ENCODE data around the gene RPS2. TPM values are rescaled to one million over a fixed set of nuclear protein-coding genes. Genes with fewer than 3 reads are reported as not detected.
"Not testable (repeated sequence)": the region's sequence is repeated elsewhere in the genome, so short reads cannot be mapped to it uniquely, and the experiment has no call there.

Gene RPS2
- total and polyA plus RNA-seq, 4 experiments from 2014 or later: 2,828 to 6,826 (median 4,638) TPM

DNA sequence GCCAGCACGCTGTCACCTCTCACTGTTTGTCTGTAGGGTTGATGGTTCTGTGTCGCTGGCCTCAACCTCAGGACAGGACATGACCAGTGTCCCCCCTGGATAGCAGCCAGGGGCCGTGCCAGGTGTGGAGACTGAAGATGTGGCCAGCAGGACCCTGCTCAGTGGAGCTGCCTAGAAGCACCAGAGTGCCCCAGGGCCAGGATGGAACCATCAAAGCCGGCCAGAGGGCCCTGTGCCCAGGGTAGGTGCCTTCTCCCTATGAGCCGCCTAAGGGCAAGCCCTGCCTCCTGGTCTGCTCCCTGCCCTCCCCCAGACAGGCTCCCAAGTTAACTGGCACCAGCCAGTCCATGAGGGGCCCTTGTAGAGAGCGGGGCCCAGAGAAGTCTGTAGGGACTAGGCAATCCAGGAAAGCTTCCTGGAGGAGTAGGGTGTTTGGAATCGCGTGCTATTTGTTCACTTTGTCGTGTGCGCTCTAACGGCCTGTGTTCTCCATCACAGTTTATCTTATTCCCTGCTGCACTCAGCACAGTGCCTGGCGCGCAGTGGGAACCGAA is 5.8 kb downstream of the RPS2 start:
- peaks cover 23 to 48% (median 36%) of the 10 kb centered on the region in 4 donors for H3K4me1 Mint-ChIP-seq
- peaks cover 17% of the 10 kb centered on the region for H3K36me3 ChIP-seq (ENCODE audit: insufficient read depth, low read length)
- peaks cover 17 to 33% of the 10 kb centered on the region in 2 donors for H3K36me3 Mint-ChIP-seq
- H3K9me3 ChIP-seq (ENCODE audit: control insufficient read depth in 1 of 2, low read length in 2 of 2): no peaks in the 10 kb centered on the region
- H3K27me3 Mint-ChIP-seq: no peaks in the 10 kb centered on the region
- H3K4me1 ChIP-seq (ENCODE audit: insufficient read depth, low read length): peaks cover 44% of the 10 kb centered on the region
- intact Hi-C loops (cut with micrococcal nuclease): loop anchor here (1.0 to 2.0 kb wide), 6 partner anchors 13 to 195 kb away; partner anchors contain the start of genes GFER and MSRB1
- peak overlapping the region; percentile 69 to 94 (median 92) for H3K4me3 Mint-ChIP-seq
- CTCF ChIA-PET (ENCODE audit: partially characterized antibody): interaction anchor here (2.6 to 3.3 kb wide), 2 partner anchors 12 to 182 kb away, joined by 10 to 18 read pairs; partner anchors contain the start of gene TBL3
- peak in 1 of 5 donors; percentile 8 for DNase-seq
- peak overlapping the region; percentile 78 for H3K27ac ChIP-seq (ENCODE audit: low read depth, low read length)
- peak overlapping the region; percentile 69 to 89 for H3K4me3 ChIP-seq (ENCODE audit: low read length in 2 of 2)
- H3K9me3 Mint-ChIP-seq: peaks cover 0 to 3% (median 0%) of the 10 kb centered on the region in 8 donors
- peak overlapping the region in 4 of 7 donors; percentile 59 to 99 (median 78) for H3K27ac Mint-ChIP-seq
- POLR2A ChIA-PET (ENCODE audit: partially characterized antibody): interaction anchor here (1.7 to 8.8 kb wide), 4 partner anchors 12 to 32 kb away, joined by 9 to 99 read pairs (median 52); partner anchors contain the start of genes GFER, MSRB1, NOXO1 and SYNGR3
- H3K27me3 ChIP-seq (ENCODE audit: insufficient read depth, low read length): no peaks in the 10 kb centered on the region

- H3K27ac Mint-ChIP-seq; H3K9me3 ChIP-seq (ENCODE audit: control insufficient read depth in 1 of 2, low read length in 2 of 2); H3K9me3 Mint-ChIP-seq; H3K27me3 ChIP-seq (ENCODE audit: insufficient read depth, low read length); H3K27ac ChIP-seq (ENCODE audit: low read depth, low read length); H3K4me3 Mint-ChIP-seq; H3K27me3 Mint-ChIP-seq; H3K4me3 ChIP-seq (ENCODE audit: low read length in 2 of 2): not testable (repeated sequence)
- ChIA-PET POLR2A (ENCODE audit: partially characterized antibody) (interaction anchor here (1.7 to 4.8 kb wide), 2 partner anchors 13 to 15 kb away, joined by 9 to 84 read pairs; partner anchors contain the start of genes MSRB1 and TBL3), CTCF (ENCODE audit: partially characterized antibody) (interaction anchor here (0.8 to 1.6 kb wide), 3 partner anchors 12 to 46 kb away, joined by 3 to 4 read pairs (median 3); no protein-coding TSS in a partner anchor)
- H3K4me1 ChIP-seq (ENCODE audit: insufficient read depth, low read length): peaks cover 38% of the 10 kb centered on the region
- H3K36me3 ChIP-seq (ENCODE audit: insufficient read depth, low read length): peaks cover 14% of the 10 kb centered on the region
- intact Hi-C loops (cut with micrococcal nuclease): loop anchor here (2.0 kb wide), 1 partner anchor 183 kb away; no protein-coding TSS in a partner anchor
- Mint-ChIP-seq H3K4me1 (peaks cover 19 to 41% (median 30%) of the 10 kb centered on the region in 4 donors), H3K36me3 (peaks cover 11 to 26% of the 10 kb centered on the region in 2 donors)
- peak in 1 of 5 donors; percentile 27 for DNase-seq
Measured at GRCh38 chr16:1958143-1958491, 6.5 kb downstream of the RPS2 start.

- CTCF ChIA-PET (ENCODE audit: partially characterized antibody): interaction anchor here (0.8 to 1.6 kb wide), 3 partner anchors 13 to 46 kb away, joined by 3 to 4 read pairs (median 3); no protein-coding TSS in a partner anchor
- H3K27ac Mint-ChIP-seq: not testable (repeated sequence)
- intact Hi-C loops (cut with micrococcal nuclease): loop anchor here (2.0 kb wide), 1 partner anchor 183 kb away; no protein-coding TSS in a partner anchor
Measured at GRCh38 chr16:1957434-1958142, 7.0 kb downstream of the RPS2 start.

DNA sequence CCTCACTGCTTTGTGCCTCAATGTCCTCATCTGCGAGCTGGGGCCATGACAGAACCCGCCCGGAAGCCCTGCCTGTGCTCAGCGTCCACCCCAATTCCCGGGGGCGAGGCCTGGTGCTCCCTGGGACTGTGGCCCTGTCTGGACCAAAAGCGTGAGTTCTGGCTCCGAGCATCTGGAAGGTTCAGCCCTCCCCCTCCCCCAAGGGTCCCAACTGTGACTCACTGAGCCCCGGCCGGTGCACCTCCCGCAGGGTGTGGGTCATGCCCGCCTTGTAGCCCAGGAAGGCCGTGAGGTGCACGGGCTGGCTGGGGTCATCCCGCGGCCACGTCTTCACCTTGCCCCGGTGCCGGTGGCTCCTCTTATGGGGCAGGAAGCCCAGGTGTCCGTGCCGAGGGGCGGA is 10.9 kb downstream of the RPS2 start:
- Histone ChIP-seq H3K4me1 (ENCODE audit: insufficient read depth, low read length) (peaks cover 2% of the 10 kb centered on the region), H3K4me3 (ENCODE audit: low read length in 2 of 2) (no peak overlapping the region), H3K36me3 (ENCODE audit: insufficient read depth, low read length) (no peaks in the 10 kb centered on the region), H3K27me3 (ENCODE audit: insufficient read depth, low read length) (no peaks in the 10 kb centered on the region), H3K9me3 (ENCODE audit: control insufficient read depth in 1 of 2, low read length in 2 of 2) (no peaks in the 10 kb centered on the region), H3K27ac (ENCODE audit: low read depth, low read length) (no peak overlapping the region)
- peaks cover 0 to under 1% (median 0%) of the 10 kb centered on the region in 4 donors for H3K4me1 Mint-ChIP-seq
- H3K27ac Mint-ChIP-seq: no peak overlapping the region
- H3K4me3 Mint-ChIP-seq: no peak overlapping the region
- CTCF ChIA-PET (ENCODE audit: partially characterized antibody): interaction anchor here (1.5 kb wide), 1 partner anchor 11 kb away, joined by 3 read pairs; the partner anchor contains the start of gene MSRB1
- POLR2A ChIA-PET (ENCODE audit: partially characterized antibody): interaction anchor here (2.3 kb wide), 1 partner anchor 11 kb away, joined by 5 read pairs; the partner anchor contains the start of gene MSRB1
- H3K36me3 Mint-ChIP-seq: no peaks in the 10 kb centered on the region
- H3K27me3 Mint-ChIP-seq: no peaks in the 10 kb centered on the region
- intact Hi-C loops (cut with micrococcal nuclease): no loop called here
- no peaks in the 10 kb centered on the region for H3K9me3 Mint-ChIP-seq
- DNase-seq: peak in 1 of 5 donors; percentile 24

More at GRCh38 chr16:1957434-1958142, 7.0 kb downstream of the RPS2 start:
- not testable (repeated sequence) for H3K4me3 ChIP-seq (ENCODE audit: low read length in 2 of 2); H3K9me3 Mint-ChIP-seq; DNase-seq; H3K36me3 ChIP-seq (ENCODE audit: insufficient read depth, low read length); H3K27me3 Mint-ChIP-seq; H3K27me3 ChIP-seq (ENCODE audit: insufficient read depth, low read length); H3K4me3 Mint-ChIP-seq; H3K9me3 ChIP-seq (ENCODE audit: control insufficient read depth in 1 of 2, low read length in 2 of 2); H3K27ac ChIP-seq (ENCODE audit: low read depth, low read length)
- H3K4me1 Mint-ChIP-seq: peaks cover 15 to 36% (median 27%) of the 10 kb centered on the region in 4 donors
- peaks cover 32% of the 10 kb centered on the region for H3K4me1 ChIP-seq (ENCODE audit: insufficient read depth, low read length)
- POLR2A ChIA-PET (ENCODE audit: partially characterized antibody): interaction anchor here (1.4 to 4.8 kb wide), 3 partner anchors 13 to 15 kb away, joined by 4 to 84 read pairs (median 9); partner anchors contain the start of genes MSRB1 and TBL3
- H3K36me3 Mint-ChIP-seq: peaks cover 8 to 22% of the 10 kb centered on the region in 2 donors

GRCh38 chr16:1950559-1950958 is 14.1 kb downstream of the RPS2 start:
- ChIA-PET POLR2A (ENCODE audit: partially characterized antibody) (no interaction called here), CTCF (ENCODE audit: partially characterized antibody) (no interaction called here)
- no peak overlapping the region for H3K4me3 Mint-ChIP-seq
- Histone ChIP-seq H3K4me1 (ENCODE audit: insufficient read depth, low read length) (no peaks in the 10 kb centered on the region), H3K27ac (ENCODE audit: low read depth, low read length) (no peak overlapping the region), H3K9me3 (ENCODE audit: control insufficient read depth in 1 of 2, low read length in 2 of 2) (no peaks in the 10 kb centered on the region), H3K36me3 (ENCODE audit: insufficient read depth, low read length) (no peaks in the 10 kb centered on the region), H3K27me3 (ENCODE audit: insufficient read depth, low read length) (no peaks in the 10 kb centered on the region), H3K4me3 (ENCODE audit: low read length in 2 of 2) (no peak overlapping the region)
- H3K36me3 Mint-ChIP-seq: no peaks in the 10 kb centered on the region
- no peaks in the 10 kb centered on the region for H3K27me3 Mint-ChIP-seq
- no peaks in the 10 kb centered on the region for H3K9me3 Mint-ChIP-seq
- DNase-seq: no peak
- H3K4me1 Mint-ChIP-seq: no peaks in the 10 kb centered on the region
- no peak overlapping the region for H3K27ac Mint-ChIP-seq
- intact Hi-C loops (cut with micrococcal nuclease): no loop called here

- Mint-ChIP-seq H3K9me3 (no peaks in the 10 kb centered on the region), H3K36me3 (no peaks in the 10 kb centered on the region), H3K27me3 (no peaks in the 10 kb centered on the region), H3K4me3 (no peak overlapping the region), H3K27ac (no peak overlapping the region), H3K4me1 (no peaks in the 10 kb centered on the region)
- POLR2A ChIA-PET (ENCODE audit: partially characterized antibody): no interaction called here
- Histone ChIP-seq H3K9me3 (ENCODE audit: control insufficient read depth in 1 of 2, low read length in 2 of 2) (no peaks in the 10 kb centered on the region), H3K27me3 (ENCODE audit: insufficient read depth, low read length) (no peaks in the 10 kb centered on the region), H3K4me3 (ENCODE audit: low read length in 2 of 2) (no peak overlapping the region), H3K27ac (ENCODE audit: low read depth, low read length) (no peak overlapping the region), H3K4me1 (ENCODE audit: insufficient read depth, low read length) (no peaks in the 10 kb centered on the region), H3K36me3 (ENCODE audit: insufficient read depth, low read length) (no peaks in the 10 kb centered on the region)
- no peak for DNase-seq
- CTCF ChIA-PET (ENCODE audit: partially characterized antibody): no interaction called here
- intact Hi-C loops (cut with micrococcal nuclease): no loop called here
Measured at GRCh38 chr16:1950047-1950446, 14.6 kb downstream of the RPS2 start.

GRCh38 chr16:1949507-1949906 is 15.1 kb downstream of the RPS2 start:
- Histone ChIP-seq H3K4me1 (ENCODE audit: insufficient read depth, low read length) (no peaks in the 10 kb centered on the region), H3K4me3 (ENCODE audit: low read length in 2 of 2) (no peak overlapping the region), H3K27me3 (ENCODE audit: insufficient read depth, low read length) (no peaks in the 10 kb centered on the region), H3K9me3 (ENCODE audit: control insufficient read depth in 1 of 2, low read length in 2 of 2) (no peaks in the 10 kb centered on the region), H3K36me3 (ENCODE audit: insufficient read depth, low read length) (no peaks in the 10 kb centered on the region), H3K27ac (ENCODE audit: low read depth, low read length) (no peak overlapping the region)
- no peaks in the 10 kb centered on the region for H3K9me3 Mint-ChIP-seq
- intact Hi-C loops (cut with micrococcal nuclease): no loop called here
- POLR2A ChIA-PET (ENCODE audit: partially characterized antibody): no interaction called here
- no peak for DNase-seq
- H3K4me1 Mint-ChIP-seq: peaks cover 0 to 2% (median 0%) of the 10 kb centered on the region in 4 donors
- H3K27me3 Mint-ChIP-seq: no peaks in the 10 kb centered on the region
- H3K4me3 Mint-ChIP-seq: no peak overlapping the region
- no peaks in the 10 kb centered on the region for H3K36me3 Mint-ChIP-seq
- CTCF ChIA-PET (ENCODE audit: partially characterized antibody): interaction anchor here (0.7 kb wide), 1 partner anchor 533 kb away, joined by 3 read pairs; no protein-coding TSS in a partner anchor
- H3K27ac Mint-ChIP-seq: no peak overlapping the region

Data from CD4-positive, alpha-beta memory T cell (primary cell).